ENCODE results near the gene MAP3K13.

The MAP3K13 gene

GRCh38 chr3:185320949-185321348 lies 42.0 kb upstream of the MAP3K13 start:
- DNase-seq (ENCODE audit: extremely low read depth, low read depth) = no peak
- TF ChIP-seq CTCF (IDR thresholded peaks at IDR 0.05; ENCODE audit: low read depth, low read length) = no peak

- no peak for DNase-seq (ENCODE audit: extremely low read depth, low read depth)
- no peak for TF ChIP-seq CTCF (IDR thresholded peaks at IDR 0.05; ENCODE audit: low read depth, low read length)
These were observed 40.7 kb upstream of the MAP3K13 start for GRCh38 chr3:185322101-185322719.

GRCh38 chr3:185325946-185326791 lies 36.8 kb upstream of the MAP3K13 start:
- no peak for TF ChIP-seq CTCF (IDR thresholded peaks at IDR 0.05; ENCODE audit: low read depth, low read length)
- DNase-seq (ENCODE audit: extremely low read depth, low read depth) = no peak

GRCh38 chr3:185327062-185327461 lies 35.9 kb upstream of the MAP3K13 start:
- DNase-seq (ENCODE audit: extremely low read depth, low read depth) = no peak
- TF ChIP-seq CTCF (IDR thresholded peaks at IDR 0.05; ENCODE audit: low read depth, low read length) = no peak

GRCh38 chr3:185328324-185329004 lies 34.5 kb upstream of the MAP3K13 start:
- TF ChIP-seq CTCF (IDR thresholded peaks at IDR 0.05; ENCODE audit: low read depth, low read length) = no peak
- no peak for DNase-seq (ENCODE audit: extremely low read depth, low read depth)

GRCh38 chr3:185330238-185330637 lies 32.7 kb upstream of the MAP3K13 start:
- no peak for DNase-seq (ENCODE audit: extremely low read depth, low read depth)
- TF ChIP-seq CTCF (IDR thresholded peaks at IDR 0.05; ENCODE audit: low read depth, low read length) = no peak

GRCh38 chr3:185330644-185331043 lies 32.3 kb upstream of the MAP3K13 start:
- DNase-seq (ENCODE audit: extremely low read depth, low read depth) = no peak
- TF ChIP-seq CTCF (IDR thresholded peaks at IDR 0.05; ENCODE audit: low read depth, low read length) = no peak

Data from AG09319 (cell line).